HG02588 (cell line): ENCODE data around the gene WDR55.
"Not testable (repeated sequence)": the region's sequence is repeated elsewhere in the genome, so short reads cannot be mapped to it uniquely, and the experiment has no call there.

ENCODE experiments used
- ATAC-seq: cut with Tn5 transposase; IDR thresholded peaks from one replicate; pipeline ENCODE4 v1.9.1; 2021; ENCODE audit warnings: mild to moderate bottlenecking, moderate library complexity; ENCODE audit not compliant: unreplicated experiment

The WDR55 gene

GRCh38 chr5:140642718-140643117, 22.0 kb upstream of the WDR55 start:
- no peak for ATAC-seq

DNA sequence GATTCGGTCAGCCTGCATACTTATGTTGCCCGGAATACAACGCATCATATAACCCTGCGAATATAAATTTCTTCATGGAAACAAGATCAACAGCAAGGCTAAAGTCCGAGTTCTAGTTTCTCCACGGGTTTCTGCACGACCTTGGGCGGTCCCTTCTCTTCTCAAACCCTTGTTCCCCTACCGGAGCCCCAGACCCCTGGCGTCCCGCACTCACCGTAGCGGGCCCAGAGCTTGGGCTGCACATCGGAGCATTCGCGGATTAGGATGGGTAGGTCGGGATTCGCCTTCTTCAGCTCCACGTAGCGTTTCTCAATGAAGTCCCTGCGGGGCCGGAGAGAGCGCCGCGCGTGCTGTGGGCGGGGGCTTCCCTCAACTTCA, 17.7 kb upstream of the WDR55 start:
- ATAC-seq, result no peak

- ATAC-seq, result no peak
These were observed 5.8 kb upstream of the WDR55 start for GRCh38 chr5:140658870-140659269.

GRCh38 chr5:140660371-140660770, 4.3 kb upstream of the WDR55 start:
- ATAC-seq, result not testable (repeated sequence)

- no peak for ATAC-seq
These were observed 710 bp upstream of the WDR55 start for GRCh38 chr5:140664030-140664358.

DNA sequence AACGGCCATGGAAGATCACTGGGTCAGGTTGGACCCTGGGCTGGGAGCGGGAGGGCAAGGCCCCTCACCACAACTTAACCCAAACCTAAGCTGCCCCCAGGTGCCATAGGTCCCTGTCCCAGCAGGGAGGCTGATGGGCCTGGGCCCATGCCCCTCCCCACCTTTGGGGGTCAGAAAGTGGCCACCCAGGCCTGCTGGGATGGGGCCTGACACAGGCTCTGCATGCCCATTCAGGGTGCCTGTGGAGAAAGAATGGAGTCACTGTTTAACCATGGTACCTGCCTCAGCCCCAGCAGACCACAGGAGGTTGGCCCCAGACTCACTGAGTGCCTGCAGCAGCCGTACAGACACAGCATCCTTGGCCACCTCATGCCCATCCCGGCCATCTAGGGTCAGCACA, 6.3 kb downstream of the WDR55 start:
- not testable (repeated sequence) for ATAC-seq

DNA sequence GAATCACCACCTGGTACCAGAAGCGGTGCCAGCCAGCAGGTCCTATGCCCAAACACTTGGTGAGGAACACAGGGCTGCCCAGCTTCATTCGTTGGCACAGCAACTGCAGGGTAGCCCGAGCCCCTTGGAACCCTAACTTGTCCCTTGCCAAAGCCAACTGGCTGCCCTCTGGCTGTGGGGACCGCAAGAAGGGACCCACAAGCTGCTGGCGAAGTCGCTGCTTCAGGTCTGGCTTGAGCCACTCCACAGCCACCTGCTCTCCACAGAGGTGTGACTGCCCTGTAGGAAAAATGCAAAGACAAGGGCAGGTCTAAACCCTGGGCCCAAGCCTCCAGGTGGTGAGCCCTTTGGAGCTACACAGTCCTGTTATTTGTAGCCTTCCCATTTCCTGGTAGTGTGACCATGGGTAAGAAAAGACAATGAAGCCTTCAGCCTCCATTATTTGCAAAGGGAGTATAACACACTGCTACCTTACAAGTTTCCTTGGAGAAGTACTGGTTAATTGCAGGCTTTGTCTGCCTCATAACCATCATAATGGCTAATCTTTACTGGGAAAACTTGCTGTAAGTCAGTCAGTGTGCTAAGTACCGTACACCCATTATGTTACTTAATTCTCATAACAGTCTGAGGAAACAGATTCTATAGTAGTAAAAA, 6.9 kb downstream of the WDR55 start:
- no peak for ATAC-seq

GRCh38 chr5:140672455-140673186, 7.9 kb downstream of the WDR55 start:
- no peak for ATAC-seq

GRCh38 chr5:140673187-140673976, 8.7 kb downstream of the WDR55 start, which contains the start of gene DND1:
DND1 (minus strand) TSS chr5:140673576; CDS start chr5:140673542, 34 bp downstream.
- no peak for ATAC-seq

- ATAC-seq, result no peak
These were observed 9.5 kb downstream of the WDR55 start for GRCh38 chr5:140674211-140674610.

DNA sequence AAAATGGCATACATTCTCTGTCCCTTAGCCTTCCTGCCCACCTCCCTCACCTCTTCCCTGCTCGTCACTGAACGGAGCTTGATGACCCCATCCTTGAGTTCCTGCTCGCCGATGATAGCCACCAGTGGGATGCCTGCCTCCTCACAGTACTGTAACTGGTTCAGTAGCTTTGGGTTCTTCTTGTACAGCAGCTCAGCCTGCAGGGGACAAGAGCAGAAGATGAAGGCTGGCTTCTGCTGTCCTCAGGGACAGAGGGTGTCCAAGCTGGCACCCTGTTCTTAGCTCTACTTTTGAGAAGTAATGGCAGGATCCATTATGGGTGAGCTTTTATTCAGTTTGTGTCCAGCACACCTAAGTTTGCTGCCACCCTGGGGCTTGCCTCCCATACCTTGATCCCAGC, 9.9 kb downstream of the WDR55 start:
- no peak for ATAC-seq

DNA sequence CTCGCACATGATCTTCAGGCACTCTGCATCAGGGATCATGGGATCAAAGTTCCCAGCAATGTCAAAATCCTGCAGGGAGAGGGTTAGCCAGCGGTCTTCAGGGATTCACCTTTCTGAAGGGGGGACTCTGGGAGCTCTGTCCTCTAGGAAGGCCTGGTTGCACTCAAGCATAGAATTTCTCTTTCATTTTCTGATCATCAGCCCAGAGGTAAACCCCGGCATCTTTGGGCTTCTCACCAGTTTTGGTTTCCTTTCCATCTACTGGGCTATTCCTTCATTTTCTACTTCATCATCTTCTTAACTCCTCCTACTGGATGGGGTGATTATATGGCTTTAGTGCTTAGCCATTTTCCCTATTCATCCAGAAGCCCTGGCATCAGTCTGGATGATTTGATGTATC, 13.2 kb downstream of the WDR55 start:
- ATAC-seq, result peak; percentile 50

DNA sequence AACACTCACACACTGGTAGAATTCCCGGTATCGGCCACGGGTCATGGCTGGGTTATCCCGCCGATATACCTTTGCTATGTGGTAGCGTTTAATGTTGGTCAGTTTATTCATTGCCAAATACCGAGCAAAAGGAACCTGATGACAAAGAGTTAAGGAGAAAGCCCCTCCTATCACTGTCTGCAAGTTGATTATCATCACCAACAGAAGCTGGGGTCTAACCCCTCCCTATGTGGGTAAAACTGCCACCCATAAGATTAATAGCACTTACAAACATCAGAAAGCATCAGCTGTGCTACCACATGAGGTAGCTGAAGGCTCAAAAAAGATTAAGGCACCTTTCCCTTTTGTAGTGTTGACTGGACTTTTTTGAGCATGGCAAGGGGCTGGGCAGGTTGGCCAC, 14.3 kb downstream of the WDR55 start:
- ATAC-seq, result no peak

DNA sequence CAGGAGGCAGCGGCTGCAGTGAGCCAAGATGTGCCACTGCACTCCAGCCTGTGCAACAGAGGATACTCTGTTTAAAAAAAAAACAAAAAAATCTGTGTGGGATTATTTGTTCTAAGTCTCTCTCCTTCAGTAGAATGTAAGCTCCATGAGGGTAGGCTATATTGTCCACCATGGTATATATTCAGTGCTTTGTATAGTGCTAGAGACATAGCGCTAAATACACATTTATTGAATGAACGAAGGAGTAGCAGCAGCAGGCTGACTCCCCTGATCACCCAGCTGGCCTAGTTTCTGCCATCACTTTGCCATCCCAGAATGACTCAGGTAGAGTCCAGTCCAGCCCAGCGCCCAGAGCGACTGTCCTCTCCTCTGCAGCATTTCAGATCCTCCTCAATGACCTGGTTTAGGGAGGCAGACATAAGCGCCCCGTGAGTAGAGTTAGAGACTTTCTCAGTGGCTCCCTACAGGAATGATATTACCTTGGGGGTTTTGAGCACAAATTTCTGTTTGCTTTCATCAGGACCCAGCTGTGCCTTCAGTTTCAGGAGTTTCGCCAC, 25.8 kb downstream of the WDR55 start:
- ATAC-seq, result no peak

DNA sequence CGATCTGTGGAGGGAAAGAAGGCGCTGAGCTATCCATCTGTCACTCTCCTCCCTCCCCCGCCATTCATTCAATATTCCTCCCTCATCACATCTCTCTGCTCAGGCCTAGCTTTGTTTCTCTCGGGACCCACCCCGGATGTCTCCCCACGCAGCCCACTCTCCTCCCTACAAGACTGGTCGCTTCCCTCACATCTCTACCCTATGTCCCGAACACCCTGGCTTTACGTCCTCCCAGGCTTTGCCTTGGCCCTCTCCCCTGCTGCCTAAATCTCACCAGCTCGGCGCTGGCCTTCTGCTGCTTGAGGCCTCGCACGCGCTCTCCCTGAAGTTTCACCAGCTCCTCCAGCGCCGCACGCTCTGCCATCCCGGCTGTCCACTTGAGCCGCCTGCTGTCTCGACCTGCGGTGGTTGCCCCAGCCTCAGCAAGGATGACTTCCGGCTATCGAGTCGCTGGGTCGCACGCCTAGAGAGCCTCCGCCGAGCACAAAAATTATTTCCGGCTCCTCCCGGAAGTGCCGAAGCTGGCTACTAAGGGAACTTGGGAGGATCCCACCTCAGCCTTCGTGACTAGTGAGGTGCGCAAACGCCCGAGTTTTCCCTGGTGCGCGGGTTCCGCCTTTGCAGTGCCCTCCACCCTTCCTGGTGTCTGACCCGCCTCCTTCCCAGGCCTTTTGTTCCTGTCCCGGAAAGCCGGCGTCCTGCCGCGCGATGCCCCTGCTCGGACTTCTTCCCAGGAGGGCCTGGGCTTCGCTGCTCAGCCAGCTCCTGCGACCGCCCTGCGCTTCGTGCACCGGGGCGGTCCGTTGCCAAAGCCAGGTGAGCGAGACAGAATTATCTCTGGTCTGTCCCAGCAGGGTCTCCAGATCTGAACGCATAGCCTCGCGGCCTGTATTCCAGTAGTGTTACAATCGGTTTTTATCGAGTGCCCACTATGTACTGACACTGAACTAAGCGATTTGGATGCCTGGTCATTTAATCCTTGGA, 26.5 kb downstream of the WDR55 start, which contains the start of the genes HARS1 and HARS2:
Gene HARS1 (minus strand): TSS at position 430 of the 984 bp plus-strand sequence. CDS start 66 bp downstream, at position 364.
Gene HARS2 (plus strand): TSS at position 515 of the 984 bp plus-strand sequence. CDS start 194 bp downstream, at position 709.
- ATAC-seq, result peak; percentile 97

DNA sequence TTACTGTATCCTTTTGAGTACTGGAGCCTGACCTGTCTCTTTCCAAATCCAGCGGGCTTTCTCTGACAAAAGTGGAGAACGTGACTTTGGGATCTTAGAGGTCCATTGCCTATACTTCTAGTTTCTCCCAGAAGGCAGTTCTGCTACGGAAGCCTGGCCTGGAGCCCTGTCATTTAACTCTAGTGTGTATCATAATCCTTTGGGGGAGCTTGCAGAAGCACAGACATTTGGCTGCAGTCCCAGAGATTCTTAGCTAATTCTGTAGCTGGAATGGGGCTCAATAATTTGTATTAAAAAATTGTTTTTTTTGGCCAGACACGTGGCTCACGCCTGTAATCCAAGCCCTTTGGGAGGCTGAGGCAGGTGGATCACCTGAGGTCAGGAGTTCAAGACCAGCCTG, 29.6 kb downstream of the WDR55 start:
- ATAC-seq, result no peak

- no peak for ATAC-seq
These were observed 32.3 kb downstream of the WDR55 start for GRCh38 chr5:140696891-140697492.

DNA sequence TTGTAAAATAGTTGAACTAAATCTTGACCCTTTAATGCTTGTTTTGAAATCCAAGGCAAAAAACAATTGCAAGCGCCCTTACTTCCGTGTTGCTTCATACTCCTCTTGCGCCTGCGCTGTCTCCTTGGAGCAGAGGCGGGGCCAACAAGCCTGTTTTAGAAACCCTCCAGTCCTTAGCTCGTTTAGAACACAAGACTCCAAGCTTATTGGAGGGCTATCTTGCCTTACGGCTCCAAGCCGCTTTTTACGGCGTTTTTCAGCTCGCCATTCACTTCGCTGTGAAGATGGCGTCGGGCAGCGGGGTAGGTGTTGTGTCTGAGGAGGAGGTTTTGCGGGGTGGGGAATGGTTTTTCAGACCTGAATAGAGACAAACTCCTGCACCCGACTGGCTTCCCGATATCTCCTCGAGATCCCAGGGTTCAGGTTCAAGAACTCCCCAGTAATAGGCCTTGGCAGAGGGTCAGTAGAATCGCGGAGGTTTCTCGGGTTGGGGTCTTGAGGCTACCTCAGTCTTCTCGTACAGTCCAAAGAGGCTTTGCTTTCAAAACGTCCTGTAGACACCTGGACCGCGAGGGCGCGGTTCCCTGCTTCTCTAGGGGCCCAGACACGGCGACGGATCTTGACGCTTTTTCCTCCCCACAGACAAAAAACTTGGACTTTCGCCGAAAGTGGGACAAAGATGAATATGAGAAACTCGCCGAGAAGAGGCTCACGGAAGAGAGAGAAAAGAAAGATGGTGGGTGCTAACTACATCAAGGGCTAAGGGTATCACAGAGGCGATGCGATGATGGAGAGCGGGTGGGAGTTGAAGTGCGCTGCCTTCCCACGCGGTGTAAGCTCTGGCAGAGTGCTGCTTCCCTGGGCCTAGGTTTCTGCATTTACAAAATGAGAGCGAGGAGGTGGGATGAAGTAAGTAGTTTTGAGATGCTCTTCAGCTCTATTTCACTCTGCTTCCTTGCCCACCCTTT, 35.8 kb downstream of the WDR55 start, which contains the start of gene ZMAT2:
Gene ZMAT2 (plus strand): TSS at position 271 of the 968 bp plus-strand sequence. CDS start 14 bp downstream, at position 285.
- peak; percentile 97 for ATAC-seq
